Measurements from ENCODE around the gene S100A2. TPM values are rescaled to one million over a fixed set of nuclear protein-coding genes. Genes with fewer than 3 reads are reported as not detected.

Gene S100A2
- total RNA-seq, 1 experiment from 2014 or later, result 4.5 TPM

DNA sequence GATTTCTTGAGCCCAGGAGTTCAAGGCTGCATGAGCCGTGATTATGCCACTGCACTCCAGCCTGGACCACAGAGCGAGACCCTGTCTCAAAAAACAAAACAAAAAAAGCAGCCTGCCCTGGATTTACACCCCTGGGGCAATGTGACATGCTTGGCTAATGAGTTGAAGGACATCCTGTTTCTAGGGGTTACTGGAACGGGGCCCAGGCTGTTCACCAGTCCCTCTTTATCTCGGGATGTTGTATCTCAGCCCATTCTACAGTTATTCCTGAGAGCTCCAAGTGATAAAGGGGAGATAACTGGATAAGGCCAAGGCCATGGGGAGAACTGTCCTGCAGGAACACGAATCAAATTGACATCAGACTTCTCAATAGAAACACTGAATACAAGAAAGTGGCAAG lies 21.7 kb upstream of the S100A2 start:
- CTCF ChIA-PET, result no interaction called here
- POLR2A ChIA-PET (ENCODE audit: low non-redundant PET), result no interaction called here
- Histone ChIP-seq H3K36me3 (ENCODE audit: insufficient read depth, low read length, poor library complexity, severe bottlenecking) (no peaks in the 10 kb centered on the region), H3K4me1 (ENCODE audit: insufficient read depth, low read length, poor library complexity, severe bottlenecking) (no peaks in the 10 kb centered on the region), H3K4me3 (ENCODE audit: low read depth, low read length, poor library complexity, severe bottlenecking) (no peak overlapping the region), H3K27ac (ENCODE audit: low read depth, low read length, poor library complexity, severe bottlenecking) (no peak overlapping the region), H3K9me3 (ENCODE audit: low read depth, low read length, poor library complexity, severe bottlenecking) (no peaks in the 10 kb centered on the region), H3K27me3 (replicated peaks; ENCODE audit: insufficient read depth, low read depth, low read length, poor library complexity) (no peaks in the 10 kb centered on the region)
- DNase-seq (ENCODE audit: low spot score), result no peak
- TF ChIP-seq, protein P1, sequence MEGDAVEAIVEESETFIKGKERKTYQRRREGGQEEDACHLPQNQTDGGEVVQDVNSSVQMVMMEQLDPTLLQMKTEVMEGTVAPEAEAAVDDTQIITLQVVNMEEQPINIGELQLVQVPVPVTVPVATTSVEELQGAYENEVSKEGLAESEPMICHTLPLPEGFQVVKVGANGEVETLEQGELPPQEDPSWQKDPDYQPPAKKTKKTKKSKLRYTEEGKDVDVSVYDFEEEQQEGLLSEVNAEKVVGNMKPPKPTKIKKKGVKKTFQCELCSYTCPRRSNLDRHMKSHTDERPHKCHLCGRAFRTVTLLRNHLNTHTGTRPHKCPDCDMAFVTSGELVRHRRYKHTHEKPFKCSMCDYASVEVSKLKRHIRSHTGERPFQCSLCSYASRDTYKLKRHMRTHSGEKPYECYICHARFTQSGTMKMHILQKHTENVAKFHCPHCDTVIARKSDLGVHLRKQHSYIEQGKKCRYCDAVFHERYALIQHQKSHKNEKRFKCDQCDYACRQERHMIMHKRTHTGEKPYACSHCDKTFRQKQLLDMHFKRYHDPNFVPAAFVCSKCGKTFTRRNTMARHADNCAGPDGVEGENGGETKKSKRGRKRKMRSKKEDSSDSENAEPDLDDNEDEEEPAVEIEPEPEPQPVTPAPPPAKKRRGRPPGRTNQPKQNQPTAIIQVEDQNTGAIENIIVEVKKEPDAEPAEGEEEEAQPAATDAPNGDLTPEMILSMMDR (conservative IDR thresholded peaks at IDR 0.05; ENCODE audit: low read depth, low read length), result no peak
- no peak for TF ChIP-seq EZH2 (IDR thresholded peaks at IDR 0.05; ENCODE audit: borderline replicate concordance, low read depth, low read length, poor library complexity, severe bottlenecking)
- intact Hi-C loops (cut with micrococcal nuclease; ENCODE audit: unreplicated experiment), result no loop called here
- no TSS peak for BruUV-seq (replicated peaks)

DNA sequence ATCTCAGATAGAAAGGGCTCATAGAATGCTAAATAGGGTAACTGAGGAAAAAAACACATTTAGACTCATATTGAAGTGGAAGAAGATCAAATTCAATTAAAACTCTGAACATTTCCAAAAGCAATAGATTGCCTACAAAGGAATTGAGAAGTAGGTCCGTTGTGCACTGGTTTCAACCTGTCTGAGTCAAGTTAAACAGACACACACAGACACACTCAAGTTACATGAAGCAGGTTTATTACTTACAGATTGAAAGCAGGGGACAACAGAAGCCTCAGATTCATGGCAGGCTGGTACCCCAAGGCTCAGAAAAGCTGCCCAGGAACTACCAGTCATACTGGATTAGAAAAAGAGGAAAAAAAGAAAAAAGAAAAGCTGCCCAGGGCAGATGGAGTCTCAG lies 20.7 kb upstream of the S100A2 start:
- H3K27me3 ChIP-seq (replicated peaks; ENCODE audit: insufficient read depth, low read depth, low read length, poor library complexity), result no peaks in the 10 kb centered on the region
- no peak overlapping the region for H3K27ac ChIP-seq (ENCODE audit: low read depth, low read length, poor library complexity, severe bottlenecking)
- no peaks in the 10 kb centered on the region for H3K9me3 ChIP-seq (ENCODE audit: low read depth, low read length, poor library complexity, severe bottlenecking)
- no peak overlapping the region for H3K4me3 ChIP-seq (ENCODE audit: low read depth, low read length, poor library complexity, severe bottlenecking)
- no peaks in the 10 kb centered on the region for H3K36me3 ChIP-seq (ENCODE audit: insufficient read depth, low read length, poor library complexity, severe bottlenecking)
- no peak for DNase-seq (ENCODE audit: low spot score)
- no peak for TF ChIP-seq EZH2 (IDR thresholded peaks at IDR 0.05; ENCODE audit: borderline replicate concordance, low read depth, low read length, poor library complexity, severe bottlenecking)
- TF ChIP-seq, protein P1 (conservative IDR thresholded peaks at IDR 0.05; ENCODE audit: low read depth, low read length), result no peak
- no peaks in the 10 kb centered on the region for H3K4me1 ChIP-seq (ENCODE audit: insufficient read depth, low read length, poor library complexity, severe bottlenecking)
- ChIA-PET POLR2A (ENCODE audit: low non-redundant PET) (no interaction called here), CTCF (no interaction called here)
- intact Hi-C loops (cut with micrococcal nuclease; ENCODE audit: unreplicated experiment), result no loop called here
- no TSS peak for BruUV-seq (replicated peaks)

DNA sequence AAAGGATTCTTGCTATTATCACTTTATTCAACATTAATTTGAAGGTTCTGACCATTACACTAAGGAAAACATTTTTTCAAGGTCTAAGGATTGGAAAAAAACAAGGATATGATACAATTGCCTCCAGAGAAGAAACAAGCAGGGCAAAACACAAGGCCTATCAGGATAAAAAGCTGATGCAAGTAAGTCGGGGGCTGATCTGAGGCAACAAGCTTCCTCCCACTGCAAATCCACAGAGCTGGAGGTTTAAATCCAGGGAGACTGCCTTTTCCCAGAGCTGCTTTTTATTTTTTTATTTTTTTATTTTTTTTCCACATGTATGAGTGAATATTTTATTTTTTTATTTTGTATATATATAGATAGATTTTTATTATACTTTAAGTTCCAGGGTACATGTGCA lies 19.4 kb upstream of the S100A2 start:
- H3K36me3 ChIP-seq (ENCODE audit: insufficient read depth, low read length, poor library complexity, severe bottlenecking), result no peaks in the 10 kb centered on the region
- H3K4me3 ChIP-seq (ENCODE audit: low read depth, low read length, poor library complexity, severe bottlenecking), result no peak overlapping the region
- BruUV-seq (replicated peaks), result no TSS peak
- POLR2A ChIA-PET (ENCODE audit: low non-redundant PET), result no interaction called here
- TF ChIP-seq, protein P1 (conservative IDR thresholded peaks at IDR 0.05; ENCODE audit: low read depth, low read length), result no peak
- TF ChIP-seq EZH2 (IDR thresholded peaks at IDR 0.05; ENCODE audit: borderline replicate concordance, low read depth, low read length, poor library complexity, severe bottlenecking), result no peak
- H3K9me3 ChIP-seq (ENCODE audit: low read depth, low read length, poor library complexity, severe bottlenecking), result no peaks in the 10 kb centered on the region
- no peaks in the 10 kb centered on the region for H3K27me3 ChIP-seq (replicated peaks; ENCODE audit: insufficient read depth, low read depth, low read length, poor library complexity)
- no peak for DNase-seq (ENCODE audit: low spot score)
- intact Hi-C loops (cut with micrococcal nuclease; ENCODE audit: unreplicated experiment), result no loop called here
- no peaks in the 10 kb centered on the region for H3K4me1 ChIP-seq (ENCODE audit: insufficient read depth, low read length, poor library complexity, severe bottlenecking)
- H3K27ac ChIP-seq (ENCODE audit: low read depth, low read length, poor library complexity, severe bottlenecking), result no peak overlapping the region
- CTCF ChIA-PET, result no interaction called here

All from A673 (cell line).